ENCODE data around the gene IGF1R.

The IGF1R gene

DNA sequence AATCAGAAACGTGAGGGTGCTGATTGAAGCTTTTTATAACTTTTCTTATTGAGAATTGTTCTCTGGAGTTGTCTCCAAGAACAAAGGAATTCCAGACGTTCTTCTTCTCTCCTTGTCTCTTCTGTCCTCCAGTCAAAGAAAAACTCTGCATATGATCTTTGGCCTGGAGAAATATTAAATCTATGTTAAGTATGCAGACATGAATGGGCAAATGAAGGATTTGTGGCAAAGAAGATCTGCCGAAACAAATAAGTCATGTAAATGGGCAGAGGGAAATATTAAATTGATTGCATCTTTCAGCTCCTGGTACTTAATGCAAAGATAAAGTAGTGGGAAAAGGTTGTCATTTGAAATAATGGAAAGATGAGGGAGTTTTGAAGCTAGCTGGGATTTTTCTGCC, 74.9 kb downstream of the IGF1R start:
- DNase-seq (ENCODE audit: low read depth): no peak
- no peak overlapping the region for H3K4me3 ChIP-seq (ENCODE audit: low read depth, low read length)
- TF ChIP-seq, protein P1, sequence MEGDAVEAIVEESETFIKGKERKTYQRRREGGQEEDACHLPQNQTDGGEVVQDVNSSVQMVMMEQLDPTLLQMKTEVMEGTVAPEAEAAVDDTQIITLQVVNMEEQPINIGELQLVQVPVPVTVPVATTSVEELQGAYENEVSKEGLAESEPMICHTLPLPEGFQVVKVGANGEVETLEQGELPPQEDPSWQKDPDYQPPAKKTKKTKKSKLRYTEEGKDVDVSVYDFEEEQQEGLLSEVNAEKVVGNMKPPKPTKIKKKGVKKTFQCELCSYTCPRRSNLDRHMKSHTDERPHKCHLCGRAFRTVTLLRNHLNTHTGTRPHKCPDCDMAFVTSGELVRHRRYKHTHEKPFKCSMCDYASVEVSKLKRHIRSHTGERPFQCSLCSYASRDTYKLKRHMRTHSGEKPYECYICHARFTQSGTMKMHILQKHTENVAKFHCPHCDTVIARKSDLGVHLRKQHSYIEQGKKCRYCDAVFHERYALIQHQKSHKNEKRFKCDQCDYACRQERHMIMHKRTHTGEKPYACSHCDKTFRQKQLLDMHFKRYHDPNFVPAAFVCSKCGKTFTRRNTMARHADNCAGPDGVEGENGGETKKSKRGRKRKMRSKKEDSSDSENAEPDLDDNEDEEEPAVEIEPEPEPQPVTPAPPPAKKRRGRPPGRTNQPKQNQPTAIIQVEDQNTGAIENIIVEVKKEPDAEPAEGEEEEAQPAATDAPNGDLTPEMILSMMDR (IDR thresholded peaks at IDR 0.05; ENCODE audit: insufficient read depth, low read depth, low read length, missing control alignments): no peak

GRCh38 chr15:98724048-98724447, 75.7 kb downstream of the IGF1R start:
- H3K4me3 ChIP-seq (ENCODE audit: low read depth, low read length): no peak overlapping the region
- DNase-seq (ENCODE audit: low read depth): no peak

DNA sequence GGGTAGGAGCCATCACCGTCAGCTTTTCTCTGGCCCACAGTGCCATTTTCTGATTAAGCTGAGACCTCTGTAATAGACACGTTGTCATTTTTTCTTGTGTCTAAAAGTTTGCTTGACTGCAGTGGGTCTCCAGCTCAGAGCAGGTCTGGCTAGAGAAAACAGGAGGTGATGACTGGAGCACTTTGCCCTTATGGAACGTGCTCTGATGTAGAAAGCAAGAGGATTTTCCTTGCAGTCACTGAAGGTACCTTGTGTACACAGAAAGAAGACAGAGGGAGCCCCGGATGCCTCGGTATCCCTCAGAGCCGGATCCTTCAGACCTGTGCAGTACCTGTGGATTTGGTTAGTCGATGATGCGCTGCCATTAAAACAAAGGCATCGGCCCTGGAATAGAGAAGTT, 76.2 kb downstream of the IGF1R start:
- TF ChIP-seq, protein P1 (IDR thresholded peaks at IDR 0.05; ENCODE audit: insufficient read depth, low read depth, low read length, missing control alignments): no peak
- no peak for DNase-seq (ENCODE audit: low read depth)
- H3K4me3 ChIP-seq (ENCODE audit: low read depth, low read length): no peak overlapping the region

More at GRCh38 chr15:98724048-98724447, 75.7 kb downstream of the IGF1R start:
- TF ChIP-seq, protein P1 (IDR thresholded peaks at IDR 0.05; ENCODE audit: insufficient read depth, low read depth, low read length, missing control alignments): no peak

DNA sequence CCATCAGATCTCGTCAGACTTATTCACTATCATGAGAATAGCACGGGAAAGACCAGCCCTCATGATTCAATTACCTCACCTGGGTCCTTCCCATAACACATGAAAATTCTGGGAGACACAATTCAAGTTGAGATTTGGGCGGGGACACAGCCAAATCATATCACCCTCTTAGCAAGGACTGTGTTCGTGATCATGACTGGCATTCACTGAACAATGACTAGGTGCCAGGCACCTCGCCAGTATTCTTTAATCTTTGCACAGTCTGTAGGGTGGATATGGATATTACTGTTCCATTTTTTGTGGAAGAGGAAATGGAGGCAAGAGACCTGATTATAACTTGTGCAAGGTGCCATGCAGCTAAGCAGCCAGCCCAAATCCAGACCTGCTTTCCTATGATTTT, 77.5 kb downstream of the IGF1R start:
- DNase-seq (ENCODE audit: low read depth): no peak
- TF ChIP-seq, protein P1 (IDR thresholded peaks at IDR 0.05; ENCODE audit: insufficient read depth, low read depth, low read length, missing control alignments): no peak
- no peak overlapping the region for H3K4me3 ChIP-seq (ENCODE audit: low read depth, low read length)

DNA sequence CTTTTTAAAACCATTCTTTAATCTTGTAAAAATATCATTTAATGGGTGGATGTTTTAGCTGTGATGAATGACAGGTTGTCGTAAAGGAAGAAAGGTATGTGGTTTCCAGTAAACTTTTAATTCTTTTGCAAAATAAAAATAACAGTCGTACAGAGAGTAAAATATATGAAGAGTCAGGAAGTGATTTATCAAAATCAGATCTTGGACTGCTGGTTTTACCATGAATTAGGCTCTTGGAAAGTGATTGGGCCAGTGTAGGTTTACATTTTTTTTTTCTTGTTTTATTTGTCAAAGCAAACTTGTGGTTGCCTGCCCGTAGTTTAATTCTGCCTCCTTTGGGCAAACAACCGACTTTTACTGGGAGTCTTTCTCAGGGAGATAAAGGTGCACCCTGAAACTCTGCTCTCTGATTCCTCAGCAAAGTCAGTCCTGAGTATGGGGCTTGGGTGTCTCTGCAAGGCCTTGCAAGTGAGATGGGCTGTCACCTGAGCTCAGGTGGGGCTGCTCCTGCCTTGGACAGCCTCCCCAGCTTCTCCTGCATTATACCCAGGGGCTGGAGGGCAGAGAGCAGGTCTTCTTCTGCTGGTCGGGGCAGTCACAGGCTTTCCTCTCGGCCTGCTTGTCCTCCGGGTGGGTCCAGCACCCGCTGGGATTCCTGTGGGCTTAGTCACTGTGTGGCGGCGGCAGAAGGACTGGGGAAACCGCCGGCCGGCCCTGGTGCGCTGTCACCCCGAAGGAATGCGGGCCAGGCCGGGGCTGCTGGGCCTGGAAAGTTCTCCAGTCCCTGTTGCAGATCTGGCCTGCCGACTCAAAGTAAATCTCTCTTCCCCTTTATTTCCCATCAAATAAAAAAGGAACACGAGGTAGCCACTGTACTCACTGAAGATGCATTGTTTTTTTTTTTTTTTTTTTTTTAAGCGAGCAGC, 79.0 kb downstream of the IGF1R start:
- TF ChIP-seq, protein P1 (IDR thresholded peaks at IDR 0.05; ENCODE audit: insufficient read depth, low read depth, low read length, missing control alignments): no peak
- no peak for DNase-seq (ENCODE audit: low read depth)
- no peak overlapping the region for H3K4me3 ChIP-seq (ENCODE audit: low read depth, low read length)

DNA sequence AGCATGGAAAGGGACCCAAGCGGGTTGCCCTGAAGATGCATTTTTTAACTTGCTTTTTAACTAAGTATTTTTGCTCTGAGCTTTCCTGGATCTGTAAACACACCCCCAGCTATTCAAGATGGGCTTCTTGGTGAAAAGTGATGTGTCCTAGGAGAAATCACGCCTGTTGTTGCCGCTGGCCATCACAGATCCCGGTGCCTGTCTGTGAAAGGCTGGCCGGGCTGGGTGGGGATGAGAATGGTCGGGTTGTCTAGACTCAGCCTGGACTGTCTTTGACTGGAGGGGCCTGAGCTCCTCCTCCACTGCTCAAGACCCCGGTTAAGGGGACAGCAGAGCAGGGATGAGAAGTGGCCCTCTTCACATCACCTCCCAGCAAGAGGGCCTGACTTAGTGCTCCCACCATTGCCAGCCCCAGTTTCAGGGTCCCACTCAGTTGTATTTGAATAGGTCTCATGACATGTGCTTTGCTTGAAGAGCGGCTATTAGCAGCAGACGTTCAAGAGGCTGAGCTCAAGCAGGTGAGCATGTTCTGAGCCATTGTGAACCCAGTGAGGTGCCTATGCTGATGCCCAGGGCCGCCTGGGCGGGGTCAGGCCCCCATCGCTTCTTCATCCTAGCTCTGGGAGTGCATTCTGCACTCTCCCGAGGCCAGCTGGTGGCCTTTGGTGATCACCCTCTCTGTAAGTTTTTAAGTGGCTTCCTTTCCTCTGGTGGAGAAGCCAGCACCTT, 79.9 kb downstream of the IGF1R start:
- TF ChIP-seq, protein P1 (IDR thresholded peaks at IDR 0.05; ENCODE audit: insufficient read depth, low read depth, low read length, missing control alignments): no peak
- no peak overlapping the region for H3K4me3 ChIP-seq (ENCODE audit: low read depth, low read length)
- no peak for DNase-seq (ENCODE audit: low read depth)

All from GM12865 (cell line).